A673 (cell line): ENCODE measurements around the gene CCHCR1.

Experiments used
- EZH2 ChIP-seq: fragments of 200-600 bp; sonication (generic); IDR thresholded peaks from 2 replicates; pipeline ENCODE4 v1.6.1; 2017; ENCODE audit warnings: borderline replicate concordance, low read depth, mild to moderate bottlenecking, mixed read lengths, antibody characterized with exemption, low read length; ENCODE audit not compliant: poor library complexity, severe bottlenecking
- TF ChIP-seq, protein P1 (sequence below): fragments of 300-800, 200-600 bp; sonication (generic); conservative IDR thresholded peaks from 2 replicates; pipeline ENCODE4 v1.5.1; 2017; ENCODE audit warnings: low read depth, mild to moderate bottlenecking, antibody characterized with exemption, low read length, moderate library complexity, mixed read lengths

DNA sequence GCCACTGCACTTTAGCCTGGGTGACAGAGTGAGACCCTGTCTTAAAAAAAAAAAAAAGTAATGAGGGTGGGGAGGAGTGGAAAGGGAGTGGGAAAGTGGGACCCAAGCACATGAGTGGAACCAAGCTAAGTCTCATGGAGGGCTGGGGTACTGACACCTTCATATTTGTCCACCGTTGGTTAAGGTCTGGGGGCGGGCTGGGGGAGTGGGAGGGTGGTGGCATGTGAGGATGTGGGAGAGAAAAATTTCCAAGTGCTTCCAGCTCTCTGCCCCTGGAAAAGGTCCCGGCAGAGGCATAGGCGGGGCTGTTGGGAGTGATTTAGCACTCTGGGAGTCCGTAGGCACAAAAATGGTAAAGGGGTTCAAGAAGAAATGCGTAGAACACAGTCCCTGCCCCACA is 24.8 kb downstream of the CCHCR1 start:
- TF ChIP-seq, protein P1, sequence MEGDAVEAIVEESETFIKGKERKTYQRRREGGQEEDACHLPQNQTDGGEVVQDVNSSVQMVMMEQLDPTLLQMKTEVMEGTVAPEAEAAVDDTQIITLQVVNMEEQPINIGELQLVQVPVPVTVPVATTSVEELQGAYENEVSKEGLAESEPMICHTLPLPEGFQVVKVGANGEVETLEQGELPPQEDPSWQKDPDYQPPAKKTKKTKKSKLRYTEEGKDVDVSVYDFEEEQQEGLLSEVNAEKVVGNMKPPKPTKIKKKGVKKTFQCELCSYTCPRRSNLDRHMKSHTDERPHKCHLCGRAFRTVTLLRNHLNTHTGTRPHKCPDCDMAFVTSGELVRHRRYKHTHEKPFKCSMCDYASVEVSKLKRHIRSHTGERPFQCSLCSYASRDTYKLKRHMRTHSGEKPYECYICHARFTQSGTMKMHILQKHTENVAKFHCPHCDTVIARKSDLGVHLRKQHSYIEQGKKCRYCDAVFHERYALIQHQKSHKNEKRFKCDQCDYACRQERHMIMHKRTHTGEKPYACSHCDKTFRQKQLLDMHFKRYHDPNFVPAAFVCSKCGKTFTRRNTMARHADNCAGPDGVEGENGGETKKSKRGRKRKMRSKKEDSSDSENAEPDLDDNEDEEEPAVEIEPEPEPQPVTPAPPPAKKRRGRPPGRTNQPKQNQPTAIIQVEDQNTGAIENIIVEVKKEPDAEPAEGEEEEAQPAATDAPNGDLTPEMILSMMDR, result no peak
- no peak for TF ChIP-seq EZH2
